HCT116 (cell line): Measurements from ENCODE around the gene KRT24. TPM values are rescaled to one million over a fixed set of nuclear protein-coding genes. Genes with fewer than 3 reads are reported as not detected.

Experiments
- ATAC-seq: fragments of 200-7000 bp; cut with Tn5 transposase; 2 replicates; pipeline ENCODE4 v1.9.1; 2020; ENCODE audit warnings: mild to moderate bottlenecking, moderate library complexity
- BruUV-seq: library from RNA; stranded (reverse); fragments of 400-500 nt; replicated peaks from 2 replicates; lab custom pipeline; 2021; lab: Mats Ljungman, UMichigan
- CTCF ChIA-PET: fragments of 300-600 bp; sonication (Branson Sonifier 250); formaldehyde crosslinking; loops from one replicate; lab custom pipeline; 2021; ENCODE audit warnings: antibody characterized with exemption; lab: Charles Lee
- POLR2A ChIA-PET: fragments of 300-600, 350-600 bp; sonication (Branson Sonifier 250); formaldehyde crosslinking; loops from one replicate; lab custom pipeline; 2021; ENCODE audit warnings: antibody characterized with exemption; lab: Charles Lee
- RAD21 ChIA-PET, 2 experiments: fragments of 300-600 bp; sonication (Branson Sonifier 250); formaldehyde crosslinking; loops; one replicate each; lab custom pipeline; 2023; ENCODE audit warnings: low total read pairs in 2 of 2; ENCODE audit not compliant: uncharacterized antibody in 2 of 2, unreplicated experiment in 2 of 2, low non-redundant PET in 1 of 2; lab: Charles Lee
- DNase-seq: peaks from one replicate; pipeline ENCODE4 v3.0.0-alpha.2; 2010; ENCODE audit warnings: low read depth, low spot score
- H2AFZ ChIP-seq: fragments of 200-600 bp; shearing (Covaris generic), sonication (generic); 2 replicates; pipeline ENCODE4 v1.6.1; 2017; ENCODE audit warnings: low read depth, mixed run types, mixed read lengths, antibody characterized with exemption, low read length; ENCODE audit not compliant: poor library complexity, severe bottlenecking
- H3K27ac ChIP-seq: 2 replicates; pipeline ENCODE4 v1.5.1; 2012; ENCODE audit warnings: low read depth, low read length
- H3K27me3 ChIP-seq: fragments of 200-600 bp; sonication (generic); 2 replicates; pipeline ENCODE4 v1.6.1; 2016; ENCODE audit warnings: mixed run types, low read length, mixed read lengths; ENCODE audit not compliant: insufficient read depth
- H3K36me3 ChIP-seq, 2 experiments: fragments of 200-500 bp in 1 of 2; fragments of 200-600 bp in 1 of 2; sonication (Bioruptor generic) in 1 of 2; sonication (generic) in 1 of 2; 2 replicates each; pipeline versions ENCODE4 v1.5.1 to v1.6.1; 2014 to 2016; ENCODE audit warnings: low read length in 2 of 2, inconsistent platforms in 1 of 2, mixed read lengths in 1 of 2, mixed run types in 1 of 2; ENCODE audit not compliant: insufficient read depth in 2 of 2, control insufficient read depth in 1 of 2
- H3K4me1 ChIP-seq, 2 experiments: fragments of 200-600 bp in 1 of 2; sonication (generic) in 1 of 2; 2 replicates each; pipeline versions ENCODE4 v1.5.1 to v1.6.1; 2012 to 2017; ENCODE audit warnings: low read length in 2 of 2, inconsistent platforms in 1 of 2, mild to moderate bottlenecking in 1 of 2, mixed read lengths in 1 of 2, mixed run types in 1 of 2, moderate library complexity in 1 of 2; ENCODE audit not compliant: insufficient read depth in 2 of 2, control insufficient read depth in 1 of 2
- H3K4me2 ChIP-seq: fragments of 200-600 bp; sonication (generic); 2 replicates; pipeline ENCODE4 v1.6.1; 2017; ENCODE audit warnings: mixed run types, low read length, mixed read lengths
- H3K4me3 ChIP-seq, 2 experiments: fragments of 200-600 bp in 1 of 2; sonication (generic) in 1 of 2; replicated peaks in 1 of 2; 2 replicates each; pipeline ENCODE4 v1.5.1; 2011 to 2016; ENCODE audit warnings: low read length in 2 of 2, control low read depth in 1 of 2, low read depth in 1 of 2, mild to moderate bottlenecking in 1 of 2, mixed read lengths in 1 of 2, mixed run types in 1 of 2
- H3K79me2 ChIP-seq: fragments of 200-600 bp; sonication (generic); 2 replicates; pipeline ENCODE4 v1.6.1; 2017; ENCODE audit warnings: mild to moderate bottlenecking, mixed run types, low read length, moderate library complexity, mixed read lengths; ENCODE audit not compliant: insufficient read depth
- H3K9ac ChIP-seq: fragments of 200-600 bp; sonication (generic); 2 replicates; pipeline ENCODE4 v1.6.1; 2016; ENCODE audit warnings: low read length, mixed read lengths
- H3K9me2 ChIP-seq: fragments of 200-600 bp; sonication (generic), shearing (Covaris generic); 2 replicates; pipeline ENCODE4 v1.6.1; 2017; ENCODE audit warnings: mixed run types, mild to moderate bottlenecking, moderate library complexity; ENCODE audit not compliant: insufficient read depth
- H3K9me3 ChIP-seq, 2 experiments: fragments of 200-500 bp in 1 of 2; fragments of 200-600 bp in 1 of 2; sonication (Bioruptor generic) in 1 of 2; sonication (generic) in 1 of 2; 2 replicates each; pipeline ENCODE4 v1.6.1; 2014 to 2017; ENCODE audit warnings: low read length in 2 of 2, mixed read lengths in 2 of 2, inconsistent platforms in 1 of 2, low read depth in 1 of 2, mild to moderate bottlenecking in 1 of 2, mixed run types in 1 of 2, moderate library complexity in 1 of 2; ENCODE audit not compliant: control insufficient read depth in 1 of 2, insufficient read depth in 1 of 2
- H4K20me1 ChIP-seq: fragments of 200-600 bp; sonication (generic), shearing (Covaris generic); 2 replicates; pipeline ENCODE4 v1.6.1; 2017; ENCODE audit warnings: mixed run types, mild to moderate bottlenecking, moderate library complexity; ENCODE audit not compliant: insufficient read depth
- CBX3 ChIP-seq: IDR thresholded peaks from 2 replicates; pipeline ENCODE4 v1.6.1; 2012; ENCODE audit warnings: low read depth
- CEBPB ChIP-seq: IDR thresholded peaks from 2 replicates; pipeline ENCODE4 v1.6.1; 2012; ENCODE audit warnings: low read depth
- EGR1 ChIP-seq: IDR thresholded peaks from 2 replicates; pipeline ENCODE4 v1.6.1; 2012; ENCODE audit warnings: low read depth
- ELF1 ChIP-seq: IDR thresholded peaks from 2 replicates; pipeline ENCODE4 v1.6.1; 2012; ENCODE audit warnings: low read depth, borderline replicate concordance
- EZH2 ChIP-seq: fragments of 200-600 bp; sonication (generic); IDR thresholded peaks from 2 replicates; pipeline ENCODE4 v1.6.1; 2017; ENCODE audit warnings: antibody characterized with exemption, mixed run types
- EZH2phosphoT487 ChIP-seq: fragments of 200-600 bp; IDR thresholded peaks from 2 replicates; pipeline ENCODE4 v1.6.1; 2018; ENCODE audit warnings: antibody characterized with exemption, borderline replicate concordance
- FOSL1 ChIP-seq: IDR thresholded peaks from 2 replicates; pipeline ENCODE4 v1.6.1; 2012; ENCODE audit warnings: low read depth
- JUND ChIP-seq: IDR thresholded peaks from 2 replicates; pipeline ENCODE4 v1.6.1; 2012
- POLR2A ChIP-seq: IDR thresholded peaks from 2 replicates; pipeline ENCODE4 v1.7.0; 2011; ENCODE audit warnings: borderline replicate concordance; ENCODE audit not compliant: insufficient read depth, insufficient read length; ENCODE audit errors: extremely low read depth
- POLR2AphosphoS5 ChIP-seq: IDR thresholded peaks from 2 replicates; pipeline ENCODE4 v1.6.1; 2011; ENCODE audit warnings: mild to moderate bottlenecking, low read depth, low read length, moderate library complexity
- RAD21 ChIP-seq: IDR thresholded peaks from 2 replicates; pipeline ENCODE4 v1.6.1; 2012; ENCODE audit warnings: low read depth, mild to moderate bottlenecking
- SIN3A ChIP-seq: IDR thresholded peaks from 2 replicates; pipeline ENCODE4 v1.6.1; 2012; ENCODE audit warnings: low read depth
- SP1 ChIP-seq: IDR thresholded peaks from 2 replicates; pipeline ENCODE4 v1.6.1; 2012; ENCODE audit warnings: low read depth
- TCF7L2 ChIP-seq: IDR thresholded peaks from 2 replicates; pipeline ENCODE4 v1.7.0; 2011; ENCODE audit warnings: borderline replicate concordance, inconsistent platforms; ENCODE audit not compliant: insufficient read depth, insufficient read length; ENCODE audit errors: extremely low read depth
- YY1 ChIP-seq: IDR thresholded peaks from 2 replicates; pipeline ENCODE4 v1.6.1; 2011; ENCODE audit warnings: low read length, low read depth, moderate library complexity, mild to moderate bottlenecking; ENCODE audit not compliant: insufficient replicate concordance; ENCODE audit errors: extremely low read depth
- ZFX ChIP-seq: fragments of 450-650 bp; IDR thresholded peaks from 2 replicates; pipeline ENCODE4 v1.6.1; 2017
- intact Hi-C: fragments of 100-400 bp; cut with micrococcal nuclease; formaldehyde crosslinking; loops from 2 replicates; pipeline ENCODE4 v1.10.0; 2022
- total RNA-seq: library from RNA; stranded (reverse); gene quantifications from one replicate; pipeline ENCODE4 v1.2.1, GENCODE V29; 2021; ENCODE audit not compliant: unreplicated experiment
- TF ChIP-seq, protein P1 (sequence below): IDR thresholded peaks from 2 replicates; pipeline ENCODE4 v1.6.1; 2012; ENCODE audit warnings: low read depth
- TF ChIP-seq, protein P2 (sequence below): IDR thresholded peaks from 2 replicates; pipeline ENCODE4 v1.6.1; 2012
- TF ChIP-seq, protein P3 (sequence below), 3 experiments: fragments of 200-600 bp in 1 of 3; sonication (generic) in 1 of 3; IDR thresholded peaks in 2 of 3; conservative IDR thresholded peaks in 1 of 3; 2 replicates each; pipeline ENCODE4 v1.5.1; 2012 to 2017; ENCODE audit warnings: low read depth in 2 of 3, low read length in 2 of 3, antibody characterized with exemption in 1 of 3, borderline replicate concordance in 1 of 3, control low read depth in 1 of 3, mild to moderate bottlenecking in 1 of 3, mixed read lengths in 1 of 3, mixed run types in 1 of 3, moderate library complexity in 1 of 3; ENCODE audit not compliant: insufficient read depth in 1 of 3
- TF ChIP-seq, protein P4 (sequence below): IDR thresholded peaks from 2 replicates; pipeline ENCODE4 v1.6.1; 2012

Gene KRT24
- total RNA-seq, 1 experiment from 2014 or later: not detected

DNA sequence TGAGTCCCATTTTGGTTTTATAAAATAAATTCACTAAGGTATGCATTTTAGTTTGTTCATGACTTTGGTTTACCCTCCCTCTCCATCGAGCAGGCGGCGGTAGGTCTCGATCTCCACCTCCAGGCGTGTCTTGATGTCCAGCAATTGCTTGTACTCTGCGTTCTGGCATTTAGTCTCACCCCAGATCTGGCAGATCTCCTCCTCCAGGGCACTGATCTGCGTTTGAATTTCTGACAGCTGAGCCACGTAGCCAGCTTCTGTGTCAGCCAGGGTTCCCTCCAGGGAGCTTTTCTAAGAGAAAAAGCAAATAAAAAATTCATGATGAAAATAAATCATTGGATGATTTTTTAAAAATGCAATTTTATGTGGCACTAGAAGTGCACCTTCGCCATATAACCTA lies 4.2 kb downstream of the KRT24 start:
- ATAC-seq: no peak
- no peak overlapping the region for H3K4me3 ChIP-seq
- no peak overlapping the region for H3K9ac ChIP-seq
- no peak overlapping the region for H3K4me2 ChIP-seq
- ChIA-PET RAD21 (no interaction called here), POLR2A (no interaction called here), CTCF (interaction anchor here (1.1 to 1.4 kb wide), 2 partner anchors 15 to 84 kb away, joined by 3 read pairs; no protein-coding TSS in a partner anchor)
- intact Hi-C loops: no loop called here
- H3K36me3 ChIP-seq: no peaks in the 10 kb centered on the region
- no peaks in the 10 kb centered on the region for H3K79me2 ChIP-seq
- no peak overlapping the region for H2AFZ ChIP-seq
- H3K9me2 ChIP-seq: no peaks in the 10 kb centered on the region
- DNase-seq: no peak
- H3K27ac ChIP-seq: no peak overlapping the region
- no peaks in the 10 kb centered on the region for H3K27me3 ChIP-seq
- H3K4me1 ChIP-seq: no peaks in the 10 kb centered on the region
- H4K20me1 ChIP-seq: no peaks in the 10 kb centered on the region
- H3K9me3 ChIP-seq: no peaks in the 10 kb centered on the region
- no TSS peak for BruUV-seq
- TF ChIP-seq POLR2AphosphoS5 (no peak), CBX3 (no peak), YY1 (no peak), SP1 (no peak), CEBPB (no peak), POLR2A (no peak), RAD21 (no peak), TCF7L2 (no peak), JUND (no peak), ELF1 (no peak), FOSL1 (no peak), ZFX (no peak), EGR1 (no peak), EZH2phosphoT487 (no peak), EZH2 (no peak), SIN3A (no peak)
- TF ChIP-seq, protein P1, sequence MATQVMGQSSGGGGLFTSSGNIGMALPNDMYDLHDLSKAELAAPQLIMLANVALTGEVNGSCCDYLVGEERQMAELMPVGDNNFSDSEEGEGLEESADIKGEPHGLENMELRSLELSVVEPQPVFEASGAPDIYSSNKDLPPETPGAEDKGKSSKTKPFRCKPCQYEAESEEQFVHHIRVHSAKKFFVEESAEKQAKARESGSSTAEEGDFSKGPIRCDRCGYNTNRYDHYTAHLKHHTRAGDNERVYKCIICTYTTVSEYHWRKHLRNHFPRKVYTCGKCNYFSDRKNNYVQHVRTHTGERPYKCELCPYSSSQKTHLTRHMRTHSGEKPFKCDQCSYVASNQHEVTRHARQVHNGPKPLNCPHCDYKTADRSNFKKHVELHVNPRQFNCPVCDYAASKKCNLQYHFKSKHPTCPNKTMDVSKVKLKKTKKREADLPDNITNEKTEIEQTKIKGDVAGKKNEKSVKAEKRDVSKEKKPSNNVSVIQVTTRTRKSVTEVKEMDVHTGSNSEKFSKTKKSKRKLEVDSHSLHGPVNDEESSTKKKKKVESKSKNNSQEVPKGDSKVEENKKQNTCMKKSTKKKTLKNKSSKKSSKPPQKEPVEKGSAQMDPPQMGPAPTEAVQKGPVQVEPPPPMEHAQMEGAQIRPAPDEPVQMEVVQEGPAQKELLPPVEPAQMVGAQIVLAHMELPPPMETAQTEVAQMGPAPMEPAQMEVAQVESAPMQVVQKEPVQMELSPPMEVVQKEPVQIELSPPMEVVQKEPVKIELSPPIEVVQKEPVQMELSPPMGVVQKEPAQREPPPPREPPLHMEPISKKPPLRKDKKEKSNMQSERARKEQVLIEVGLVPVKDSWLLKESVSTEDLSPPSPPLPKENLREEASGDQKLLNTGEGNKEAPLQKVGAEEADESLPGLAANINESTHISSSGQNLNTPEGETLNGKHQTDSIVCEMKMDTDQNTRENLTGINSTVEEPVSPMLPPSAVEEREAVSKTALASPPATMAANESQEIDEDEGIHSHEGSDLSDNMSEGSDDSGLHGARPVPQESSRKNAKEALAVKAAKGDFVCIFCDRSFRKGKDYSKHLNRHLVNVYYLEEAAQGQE: no peak
- TF ChIP-seq, protein P2, sequence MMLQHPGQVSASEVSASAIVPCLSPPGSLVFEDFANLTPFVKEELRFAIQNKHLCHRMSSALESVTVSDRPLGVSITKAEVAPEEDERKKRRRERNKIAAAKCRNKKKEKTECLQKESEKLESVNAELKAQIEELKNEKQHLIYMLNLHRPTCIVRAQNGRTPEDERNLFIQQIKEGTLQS: no peak
- TF ChIP-seq, protein P3, sequence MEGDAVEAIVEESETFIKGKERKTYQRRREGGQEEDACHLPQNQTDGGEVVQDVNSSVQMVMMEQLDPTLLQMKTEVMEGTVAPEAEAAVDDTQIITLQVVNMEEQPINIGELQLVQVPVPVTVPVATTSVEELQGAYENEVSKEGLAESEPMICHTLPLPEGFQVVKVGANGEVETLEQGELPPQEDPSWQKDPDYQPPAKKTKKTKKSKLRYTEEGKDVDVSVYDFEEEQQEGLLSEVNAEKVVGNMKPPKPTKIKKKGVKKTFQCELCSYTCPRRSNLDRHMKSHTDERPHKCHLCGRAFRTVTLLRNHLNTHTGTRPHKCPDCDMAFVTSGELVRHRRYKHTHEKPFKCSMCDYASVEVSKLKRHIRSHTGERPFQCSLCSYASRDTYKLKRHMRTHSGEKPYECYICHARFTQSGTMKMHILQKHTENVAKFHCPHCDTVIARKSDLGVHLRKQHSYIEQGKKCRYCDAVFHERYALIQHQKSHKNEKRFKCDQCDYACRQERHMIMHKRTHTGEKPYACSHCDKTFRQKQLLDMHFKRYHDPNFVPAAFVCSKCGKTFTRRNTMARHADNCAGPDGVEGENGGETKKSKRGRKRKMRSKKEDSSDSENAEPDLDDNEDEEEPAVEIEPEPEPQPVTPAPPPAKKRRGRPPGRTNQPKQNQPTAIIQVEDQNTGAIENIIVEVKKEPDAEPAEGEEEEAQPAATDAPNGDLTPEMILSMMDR (IDR thresholded peaks at IDR 0.05 in 2 of 3, conservative IDR thresholded peaks at IDR 0.05 in 1 of 3; ENCODE audit: borderline replicate concordance in 1 of 3, insufficient read depth in 1 of 3, low read depth in 2 of 3, low read length in 2 of 3): no peak
- TF ChIP-seq, protein P4, sequence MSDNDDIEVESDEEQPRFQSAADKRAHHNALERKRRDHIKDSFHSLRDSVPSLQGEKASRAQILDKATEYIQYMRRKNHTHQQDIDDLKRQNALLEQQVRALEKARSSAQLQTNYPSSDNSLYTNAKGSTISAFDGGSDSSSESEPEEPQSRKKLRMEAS: no peak
